ENCODE results near the gene LYSMD2.

The LYSMD2 gene

DNA sequence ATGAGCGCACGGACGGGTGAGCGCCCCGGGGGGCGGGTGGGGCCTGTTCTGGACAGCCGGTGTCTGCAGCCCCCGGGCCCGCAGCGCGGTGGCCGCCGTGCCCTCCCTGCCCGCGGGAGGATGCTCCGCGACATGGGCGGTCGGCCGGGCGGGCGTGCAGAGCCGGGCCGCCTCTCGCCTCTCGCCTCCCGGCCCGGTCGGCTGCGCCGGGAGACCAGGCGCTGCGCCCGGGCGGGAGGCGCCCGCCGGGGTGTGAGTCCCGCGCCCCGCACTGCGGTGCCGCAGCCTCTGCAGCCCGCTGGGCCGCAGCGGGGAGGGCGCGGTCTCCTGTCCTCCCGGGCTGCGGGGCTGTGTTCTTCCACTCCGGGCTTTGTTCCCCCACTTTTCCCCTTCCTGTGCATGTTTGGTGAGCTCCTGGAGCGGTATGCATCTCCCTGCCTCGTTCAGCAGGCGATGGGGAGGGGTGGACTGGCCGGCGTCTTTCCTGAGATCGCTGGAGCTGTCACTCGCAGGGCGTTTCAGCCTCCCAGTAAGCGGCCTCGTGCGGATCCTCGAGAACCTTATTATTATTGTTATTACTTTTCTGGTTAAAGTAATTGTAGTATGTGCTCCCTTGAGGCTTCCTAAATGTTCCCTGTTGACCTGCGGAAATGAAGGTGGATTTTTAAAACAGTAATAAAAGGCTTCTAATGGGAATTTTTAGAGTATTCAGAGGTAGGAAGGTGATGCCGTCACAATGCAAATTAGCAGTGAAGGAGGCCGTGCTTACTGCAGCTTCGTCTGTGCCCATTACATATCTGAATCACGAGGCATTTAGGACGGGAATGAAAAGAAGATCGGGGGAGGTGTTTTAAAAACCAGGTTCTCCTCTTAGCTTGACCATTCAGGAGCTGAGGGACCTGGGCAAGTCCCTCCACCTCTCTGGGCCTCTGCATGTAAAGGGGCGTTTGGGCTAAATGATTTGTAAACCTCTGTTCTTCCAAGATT lies 14.5 kb upstream of the LYSMD2 start:
- DNase-seq (ENCODE audit: low read depth): peak; percentile 47

- DNase-seq (ENCODE audit: low read depth): peak; percentile 56
Measured at GRCh38 chr15:51750792-51751696, 13.6 kb upstream of the LYSMD2 start, which contains the start of gene TMOD2. Gene TMOD2 (plus strand): TSS chr15:51751597. CDS start chr15:51766442, 14,845 bp downstream.

DNA sequence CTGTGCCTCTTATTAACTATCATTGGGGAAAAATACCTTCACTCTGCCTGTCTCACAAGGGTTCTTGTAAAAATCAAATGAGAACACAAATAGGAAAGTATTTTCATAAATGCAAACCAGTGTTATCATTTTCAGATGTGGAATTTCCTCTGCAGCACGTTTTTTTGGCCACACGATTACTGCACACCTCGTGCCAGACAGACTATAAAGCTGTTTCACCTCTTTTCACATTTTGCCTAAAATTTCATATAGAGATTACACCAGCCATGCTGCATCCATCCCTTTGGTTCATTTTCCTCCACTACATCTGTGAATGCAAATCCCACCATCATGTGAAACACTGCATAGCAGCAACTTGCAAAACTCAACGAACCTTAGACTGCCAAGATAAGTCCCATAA lies 12.7 kb upstream of the LYSMD2 start:
- no peak for DNase-seq (ENCODE audit: low read depth)

GRCh38 chr15:51749307-51749706 lies 11.9 kb upstream of the LYSMD2 start:
- DNase-seq (ENCODE audit: low read depth): no peak

GRCh38 chr15:51739061-51739712 lies 1.7 kb upstream of the LYSMD2 start:
- DNase-seq (ENCODE audit: low read depth): no peak

DNA sequence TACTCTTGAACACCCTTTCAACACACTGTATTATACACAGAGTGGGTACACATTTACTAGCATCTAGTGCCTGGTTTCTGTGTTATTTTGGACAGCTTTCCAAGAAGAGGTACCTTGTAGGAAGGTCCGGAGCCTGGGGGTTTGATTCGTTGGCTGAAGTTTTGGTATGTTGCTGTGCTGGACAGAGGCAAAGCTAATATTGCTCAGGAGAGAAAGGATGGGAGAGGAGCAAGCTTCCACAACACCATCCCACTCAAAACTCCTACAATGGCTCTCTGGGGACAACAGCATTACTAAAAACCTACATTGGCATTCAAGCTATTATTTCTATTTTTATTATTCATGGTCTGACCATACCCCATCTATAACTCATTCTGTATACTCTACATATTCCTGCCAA lies 1.1 kb upstream of the LYSMD2 start:
- DNase-seq (ENCODE audit: low read depth): no peak

GRCh38 chr15:51736751-51737521 lies 519 bp downstream of the LYSMD2 start:
- DNase-seq (ENCODE audit: low read depth): no peak

- no peak for DNase-seq (ENCODE audit: low read depth)
Measured at GRCh38 chr15:51736069-51736468, 1.4 kb downstream of the LYSMD2 start.

DNA sequence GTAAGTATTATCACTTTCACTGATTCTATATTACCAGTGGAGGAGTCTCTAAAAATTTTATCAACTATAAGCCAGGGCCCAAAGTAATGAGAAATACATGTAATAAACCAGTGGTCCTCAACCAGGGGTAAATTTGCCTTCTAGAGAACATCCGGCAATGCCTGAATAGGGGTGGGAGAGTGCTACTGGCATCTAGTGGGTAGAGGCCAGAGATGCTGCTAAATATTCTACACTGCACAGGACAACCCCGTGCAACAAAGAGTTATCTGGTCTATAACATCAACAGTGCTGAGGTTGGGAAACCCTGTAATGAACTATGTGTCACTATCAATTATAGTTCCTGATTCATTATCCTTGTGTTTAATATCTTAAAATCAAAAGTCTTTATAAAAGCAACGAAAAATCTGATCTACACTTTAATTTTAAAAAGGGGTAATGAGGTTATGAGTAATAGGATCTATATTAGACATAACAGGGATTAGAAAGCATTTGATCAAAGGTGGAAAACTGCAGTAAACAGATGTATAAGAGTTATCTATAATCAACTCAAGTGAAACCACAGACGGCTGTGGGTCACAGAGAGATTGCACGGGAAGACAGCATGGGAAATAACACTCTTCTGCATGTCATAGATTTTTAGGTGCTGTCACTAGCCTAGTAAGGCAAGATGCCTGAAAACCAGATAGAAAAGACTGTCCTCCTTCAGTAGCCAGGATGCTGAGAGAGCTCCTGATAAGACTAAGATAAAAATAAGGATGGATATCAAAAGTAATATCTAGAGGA lies 2.0 kb downstream of the LYSMD2 start:
- no peak for DNase-seq (ENCODE audit: low read depth)

GRCh38 chr15:51732646-51733045 lies 4.8 kb downstream of the LYSMD2 start:
- no peak for DNase-seq (ENCODE audit: low read depth)

- peak; percentile 90 for DNase-seq (ENCODE audit: low read depth)
Measured at GRCh38 chr15:51731549-51732267, 5.7 kb downstream of the LYSMD2 start.

DNA sequence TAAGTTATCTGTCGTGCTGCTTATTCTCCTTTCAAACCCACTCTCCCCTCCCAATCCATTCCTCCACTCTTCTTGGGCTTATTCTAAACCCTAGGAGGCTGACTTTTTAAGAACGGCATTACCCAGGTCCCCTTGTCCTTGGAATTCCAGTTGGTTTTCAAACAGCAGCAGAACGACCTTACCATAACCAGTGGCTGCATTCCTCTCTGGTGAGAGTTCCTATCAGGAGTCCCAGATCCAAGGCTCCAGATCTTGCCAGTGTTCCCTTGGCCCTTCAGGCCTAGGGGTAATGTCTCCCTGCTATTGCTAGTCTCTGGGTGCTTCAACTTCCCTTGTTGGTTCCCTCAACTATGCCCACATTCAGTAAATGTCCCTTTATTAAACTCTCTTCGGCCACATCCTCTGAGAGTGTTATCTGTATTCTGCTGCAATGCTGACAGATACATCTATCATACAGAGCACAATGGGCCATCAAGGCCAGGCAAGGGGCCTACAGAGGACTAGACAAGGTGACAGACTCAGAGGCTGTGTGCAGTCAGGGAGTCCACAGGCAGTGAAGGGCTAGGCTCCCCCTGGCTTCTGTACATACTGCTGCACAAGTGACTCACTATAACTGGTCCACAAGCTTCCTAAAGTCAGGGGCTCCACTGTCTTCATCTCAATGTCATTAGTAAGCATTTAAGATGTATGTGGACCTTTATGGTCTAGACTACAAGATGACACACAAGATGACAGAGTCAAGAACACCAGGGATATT lies 10.1 kb downstream of the LYSMD2 start:
- peak; percentile 49 for DNase-seq (ENCODE audit: low read depth)

GRCh38 chr15:51726302-51727073 lies 11.0 kb downstream of the LYSMD2 start:
- peak; percentile 93 for DNase-seq (ENCODE audit: low read depth)

DNA sequence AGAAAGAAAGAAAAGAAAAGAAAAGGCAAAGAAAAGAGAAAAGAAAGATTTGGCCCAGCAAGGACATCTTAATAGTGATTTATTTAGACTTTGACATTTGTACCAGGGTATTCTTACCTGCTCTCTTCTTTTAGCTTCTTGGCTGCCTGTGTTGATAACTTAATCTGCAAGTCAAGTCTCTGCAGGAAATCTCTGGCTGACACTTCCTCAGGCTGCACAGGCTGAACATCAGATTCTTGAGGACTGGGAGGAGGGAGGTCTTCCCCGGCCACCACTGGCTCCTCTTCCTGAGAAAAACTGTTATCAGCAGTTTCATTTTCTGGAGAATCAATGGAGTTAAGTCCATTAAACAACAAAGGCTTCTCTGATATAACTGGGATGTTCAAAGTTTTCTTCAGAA lies 12.8 kb downstream of the LYSMD2 start:
- DNase-seq (ENCODE audit: low read depth): no peak

- no peak for DNase-seq (ENCODE audit: low read depth)
Measured at GRCh38 chr15:51724199-51724598, 13.3 kb downstream of the LYSMD2 start.

- DNase-seq (ENCODE audit: low read depth): peak; percentile 43
Measured at GRCh38 chr15:51721199-51721960, 16.1 kb downstream of the LYSMD2 start.

DNA sequence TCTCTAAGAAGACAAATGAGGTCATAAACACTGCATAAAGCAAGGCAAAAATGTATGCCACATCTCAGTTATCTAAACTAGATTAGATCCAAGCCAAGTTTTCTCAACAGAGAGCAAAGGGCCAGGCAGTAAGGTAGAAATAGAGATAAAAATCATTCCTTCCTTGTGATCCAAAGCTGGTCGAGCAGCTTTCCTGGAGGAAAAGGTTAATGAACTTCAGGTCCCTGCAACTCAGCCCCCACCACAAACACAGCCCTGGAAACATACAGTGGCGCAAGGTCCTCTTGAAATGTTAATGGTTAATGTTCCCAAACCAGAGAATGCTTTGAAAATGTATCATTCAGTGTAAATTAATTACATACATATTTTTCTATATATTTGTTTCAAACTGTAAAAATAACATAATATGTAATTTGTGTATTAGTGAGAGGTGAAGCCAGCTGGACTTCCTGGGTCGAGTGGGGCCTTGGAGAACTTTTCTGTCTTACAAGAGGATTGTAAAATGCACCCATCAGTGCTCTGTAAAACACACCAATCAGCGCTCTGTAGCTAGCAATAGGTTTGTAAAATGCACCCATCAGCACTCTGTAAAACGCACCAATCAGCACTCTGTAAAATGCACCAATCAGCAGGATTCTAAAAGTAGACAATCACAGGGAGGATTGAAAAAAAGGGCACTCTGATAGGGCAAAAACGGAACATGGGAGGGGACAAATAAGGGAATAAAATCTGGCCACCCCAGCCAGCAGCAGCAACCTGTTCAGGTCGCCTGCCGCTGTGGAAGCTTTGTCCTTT lies 17.1 kb downstream of the LYSMD2 start:
- no peak for DNase-seq (ENCODE audit: low read depth)

Measured in iris pigment epithelial cell (primary cell).